ENCODE data around the gene CCDC12. TPM values are rescaled to one million over a fixed set of nuclear protein-coding genes. Genes with fewer than 3 reads are reported as not detected.

The CCDC12 gene
- total RNA-seq, 1 donor from 2014 or later = 37.4 TPM

DNA sequence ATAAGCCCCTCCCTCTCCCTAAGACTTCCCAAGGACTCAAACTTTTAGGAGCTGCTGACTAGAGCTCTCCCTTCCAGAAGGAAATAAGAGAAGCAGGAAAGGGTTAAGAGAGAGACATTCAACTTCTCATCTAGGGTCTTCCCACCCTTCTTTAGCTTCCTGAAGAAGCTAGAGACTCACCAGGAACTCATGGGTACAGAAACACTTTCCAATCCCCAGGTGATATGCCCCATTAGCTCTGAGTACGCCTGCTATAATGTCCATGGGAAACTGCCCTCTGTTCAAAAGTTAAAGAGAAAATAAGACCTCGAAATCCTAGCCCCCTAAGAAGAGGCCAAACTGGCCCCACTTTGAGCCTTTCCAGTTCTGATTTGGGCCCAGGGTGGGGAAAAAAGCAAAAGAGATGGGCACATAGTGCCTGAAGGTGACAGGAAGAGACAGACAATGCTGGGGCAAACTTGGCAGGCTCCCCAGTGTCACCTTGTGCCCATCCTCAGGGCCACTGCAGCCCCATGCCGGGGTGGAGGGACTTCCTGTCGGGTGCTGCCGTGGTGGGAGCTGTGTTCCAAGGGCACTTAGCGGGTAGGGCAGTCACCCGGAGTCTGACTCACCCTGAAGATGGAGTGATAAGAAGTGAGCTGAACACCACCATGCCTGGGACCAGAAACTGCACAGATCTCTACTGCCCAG, 29.5 kb downstream of the CCDC12 start:
- peaks cover 6% of the 10 kb centered on the region for H3K36me3 Mint-ChIP-seq (ENCODE audit: unreplicated experiment)
- peaks cover 53% of the 10 kb centered on the region for H3K4me1 Mint-ChIP-seq (ENCODE audit: unreplicated experiment)
- no peak for DNase-seq (ENCODE audit: extremely low spot score, unreplicated experiment)
- no peaks in the 10 kb centered on the region for H3K9me3 Mint-ChIP-seq (ENCODE audit: unreplicated experiment)
- no peaks in the 10 kb centered on the region for H3K27me3 Mint-ChIP-seq (ENCODE audit: unreplicated experiment)
- TF ChIP-seq CTCF (IDR thresholded peaks at IDR 0.05) = no peak
- no peak overlapping the region for H3K4me3 Mint-ChIP-seq (ENCODE audit: unreplicated experiment)
- H3K27ac Mint-ChIP-seq (ENCODE audit: unreplicated experiment) = no peak overlapping the region

GRCh38 chr3:46946416-46946815, 30.1 kb downstream of the CCDC12 start:
- Mint-ChIP-seq H3K27me3 (ENCODE audit: unreplicated experiment) (no peaks in the 10 kb centered on the region), H3K27ac (ENCODE audit: unreplicated experiment) (no peak overlapping the region), H3K4me1 (ENCODE audit: unreplicated experiment) (peaks cover 53% of the 10 kb centered on the region), H3K36me3 (ENCODE audit: unreplicated experiment) (peaks cover 6% of the 10 kb centered on the region), H3K9me3 (ENCODE audit: unreplicated experiment) (no peaks in the 10 kb centered on the region), H3K4me3 (ENCODE audit: unreplicated experiment) (no peak overlapping the region)
- no peak for TF ChIP-seq CTCF (IDR thresholded peaks at IDR 0.05)
- no peak for DNase-seq (ENCODE audit: extremely low spot score, unreplicated experiment)

DNA sequence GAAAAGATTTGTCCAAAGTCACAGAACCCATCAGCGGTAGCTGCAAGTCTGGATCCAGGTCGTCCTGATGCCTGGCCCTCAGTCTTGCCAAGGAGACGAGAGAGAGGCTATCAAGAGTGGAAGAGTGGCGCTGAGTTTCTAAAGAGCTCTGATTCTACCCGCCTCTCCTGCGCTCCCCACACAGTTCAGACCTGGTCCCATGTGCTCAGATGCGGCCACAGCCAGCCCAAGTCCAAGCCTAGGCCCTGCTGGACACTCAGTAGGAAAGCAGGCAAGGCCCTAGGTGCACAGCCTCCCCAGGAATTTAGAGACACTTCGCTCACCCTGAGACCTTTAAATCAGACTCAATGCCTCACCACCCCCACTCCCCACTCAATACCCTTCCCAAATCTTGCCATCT, 32.4 kb downstream of the CCDC12 start:
- H3K4me1 Mint-ChIP-seq (ENCODE audit: unreplicated experiment) = peaks cover 47% of the 10 kb centered on the region
- DNase-seq (ENCODE audit: extremely low spot score, unreplicated experiment) = no peak
- H3K27me3 Mint-ChIP-seq (ENCODE audit: unreplicated experiment) = no peaks in the 10 kb centered on the region
- no peak overlapping the region for H3K4me3 Mint-ChIP-seq (ENCODE audit: unreplicated experiment)
- no peak overlapping the region for H3K27ac Mint-ChIP-seq (ENCODE audit: unreplicated experiment)
- no peaks in the 10 kb centered on the region for H3K9me3 Mint-ChIP-seq (ENCODE audit: unreplicated experiment)
- no peak for TF ChIP-seq CTCF (IDR thresholded peaks at IDR 0.05)
- peaks cover 16% of the 10 kb centered on the region for H3K36me3 Mint-ChIP-seq (ENCODE audit: unreplicated experiment)

DNA sequence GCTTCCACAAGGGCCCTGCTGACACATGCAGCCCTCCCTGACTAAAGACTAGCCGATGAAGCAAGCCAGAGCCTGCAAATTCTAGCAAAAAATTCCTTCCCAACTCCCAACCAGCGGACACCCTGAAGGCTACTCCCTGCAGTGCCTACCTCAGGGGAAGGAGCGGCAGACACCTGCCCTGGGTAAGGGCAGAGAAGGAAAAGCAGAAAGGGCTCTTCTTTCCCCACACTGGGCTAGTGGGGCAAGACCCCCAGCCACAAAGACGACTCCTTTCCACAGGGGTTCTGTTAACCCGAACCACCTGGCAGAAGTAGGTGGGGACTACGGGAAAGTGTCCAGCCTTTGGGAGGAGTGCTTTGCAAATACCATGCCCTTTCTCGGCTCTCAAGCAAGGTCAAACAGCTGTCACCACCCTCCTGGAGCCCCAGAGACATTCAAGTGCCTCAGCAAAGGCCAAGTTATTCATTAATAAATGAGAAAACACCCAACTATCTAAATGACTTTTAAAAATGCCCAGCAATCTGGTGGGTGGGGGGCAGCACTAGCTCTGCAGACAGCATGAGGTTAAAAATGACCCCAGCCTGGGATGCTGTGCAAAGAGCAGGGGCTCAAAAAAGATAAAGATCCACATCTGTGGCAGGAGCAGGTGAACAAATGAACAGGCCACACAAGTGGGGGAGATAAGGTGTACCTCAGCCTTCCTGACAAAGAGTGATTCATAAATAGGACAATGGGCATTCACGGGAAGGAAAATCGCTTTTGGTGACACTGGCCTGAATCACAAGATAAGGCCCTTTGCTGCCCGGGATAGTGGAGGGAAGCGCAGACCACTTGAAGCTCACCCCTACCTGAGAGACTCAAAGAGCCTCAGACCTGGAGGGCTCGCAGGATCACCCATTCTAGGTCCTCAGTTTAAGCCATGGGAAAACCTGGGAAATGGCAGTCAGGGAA, 33.0 kb downstream of the CCDC12 start:
- no peak for DNase-seq (ENCODE audit: extremely low spot score, unreplicated experiment)
- no peak overlapping the region for H3K27ac Mint-ChIP-seq (ENCODE audit: unreplicated experiment)
- H3K4me1 Mint-ChIP-seq (ENCODE audit: unreplicated experiment) = peaks cover 40% of the 10 kb centered on the region
- no peaks in the 10 kb centered on the region for H3K27me3 Mint-ChIP-seq (ENCODE audit: unreplicated experiment)
- no peak for TF ChIP-seq CTCF (IDR thresholded peaks at IDR 0.05)
- peaks cover 21% of the 10 kb centered on the region for H3K36me3 Mint-ChIP-seq (ENCODE audit: unreplicated experiment)
- no peak overlapping the region for H3K4me3 Mint-ChIP-seq (ENCODE audit: unreplicated experiment)
- H3K9me3 Mint-ChIP-seq (ENCODE audit: unreplicated experiment) = no peaks in the 10 kb centered on the region

Measured in osteocyte (in vitro differentiated cells).